HG03175 (cell line): Measurements from ENCODE around the gene STEAP1B.
"Not testable (repeated sequence)": the region's sequence is repeated elsewhere in the genome, so short reads cannot be mapped to it uniquely, and the experiment has no call there.

ENCODE experiments used
- ATAC-seq: cut with Tn5 transposase; IDR thresholded peaks from one replicate; pipeline ENCODE4 v1.9.1; 2021; ENCODE audit warnings: mild to moderate bottlenecking, moderate library complexity; ENCODE audit not compliant: unreplicated experiment

Gene STEAP1B

DNA sequence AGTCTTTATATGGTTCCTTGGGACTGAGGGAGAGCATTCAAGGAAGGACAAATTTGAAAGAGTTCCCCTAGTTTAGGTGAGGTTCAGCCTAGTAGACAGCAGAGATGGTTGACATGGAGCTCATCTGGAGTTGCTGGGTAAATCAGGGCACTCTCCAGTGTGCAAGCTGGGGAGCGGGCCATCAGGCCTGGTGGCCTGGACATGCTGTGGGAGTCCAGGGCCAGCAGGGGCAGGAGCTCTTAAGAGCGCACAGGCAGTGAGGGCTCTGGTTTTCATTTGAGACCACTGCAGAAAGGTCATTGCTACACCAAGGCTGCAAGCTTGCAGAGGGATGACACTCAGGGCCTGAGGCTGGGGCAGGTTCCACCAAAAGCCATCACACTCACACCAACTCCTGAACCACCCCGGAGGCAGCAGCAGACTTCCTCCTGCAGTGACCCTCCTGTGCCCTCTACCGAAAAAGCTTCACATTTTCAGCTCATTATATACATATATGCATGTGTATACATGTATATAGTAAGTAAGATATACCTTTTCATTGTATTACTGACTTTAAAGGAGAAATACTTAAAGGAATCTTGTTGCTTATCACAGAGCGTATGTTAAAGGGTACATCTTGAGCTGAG is 39.5 kb downstream of the STEAP1B start:
- no peak for ATAC-seq

DNA sequence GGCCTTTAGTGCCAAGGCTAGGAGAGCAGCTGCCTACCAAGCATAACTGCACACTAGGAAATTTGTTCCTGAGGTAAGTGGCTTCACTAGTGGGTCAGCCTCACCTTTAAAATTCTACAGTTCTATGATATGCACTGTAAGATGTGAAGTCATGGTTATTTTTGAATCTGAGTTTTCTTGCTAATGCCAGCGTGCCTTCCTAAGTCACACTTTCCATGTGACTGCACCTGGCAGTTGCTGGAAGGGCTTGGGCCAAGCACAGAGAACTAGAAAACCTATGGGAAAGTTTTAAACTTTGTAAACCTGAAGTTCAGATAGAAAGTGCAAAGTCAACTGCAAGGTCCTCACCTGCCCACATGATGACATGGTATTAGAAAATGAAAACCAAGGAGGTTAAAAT is 42.5 kb downstream of the STEAP1B start:
- no peak for ATAC-seq

- ATAC-seq = no peak
These were observed 45.5 kb downstream of the STEAP1B start for GRCh38 chr7:22454446-22454845.

DNA sequence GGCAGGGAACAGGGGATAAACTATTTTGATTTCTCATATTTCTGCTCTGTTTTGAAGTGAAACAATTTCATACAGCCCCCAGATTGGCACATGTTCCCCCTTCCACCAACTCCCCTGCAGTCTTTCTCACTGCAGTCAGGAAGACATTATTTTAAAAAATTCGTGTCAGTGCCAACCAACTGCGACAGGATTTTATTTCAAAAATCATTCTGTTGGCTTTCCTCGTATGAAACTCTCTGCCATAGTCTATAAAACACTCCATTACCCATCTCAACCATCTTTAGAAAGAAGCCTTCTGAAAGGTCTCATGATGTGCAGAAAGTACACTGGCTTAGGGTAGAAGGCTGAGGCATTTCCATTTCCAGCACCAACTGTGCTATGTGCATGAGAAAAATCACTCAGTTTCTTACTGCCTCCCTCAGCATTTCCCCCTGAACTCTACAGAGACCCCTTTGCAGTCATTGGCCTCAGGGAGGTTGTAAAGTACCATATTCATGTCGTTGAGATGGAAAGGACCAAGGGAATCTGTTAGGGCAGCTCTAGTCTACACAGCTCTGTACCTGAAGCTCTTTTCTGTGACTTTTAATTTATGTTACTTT is 46.9 kb downstream of the STEAP1B start:
- ATAC-seq = no peak

GRCh38 chr7:22452142-22452959 is 47.6 kb downstream of the STEAP1B start:
- no peak for ATAC-seq

DNA sequence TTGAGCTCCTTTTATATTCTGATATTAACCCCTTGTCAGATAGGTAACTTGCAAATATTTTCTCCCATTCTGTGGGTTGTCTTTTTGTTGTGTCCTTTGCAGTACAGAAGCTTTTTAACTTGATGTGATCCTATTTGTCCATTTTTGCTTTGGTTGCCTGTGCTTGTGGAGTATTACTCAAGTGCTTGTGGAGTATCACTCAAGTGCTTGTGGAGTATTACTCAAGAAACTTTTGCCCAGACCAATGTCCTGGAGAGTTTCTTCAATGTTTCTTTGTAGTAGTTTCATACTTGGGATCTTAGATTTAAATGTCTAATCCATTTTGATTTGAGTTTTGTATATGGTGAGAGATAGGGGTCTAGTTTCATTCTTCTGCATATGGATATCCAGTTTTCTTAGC is 50.0 kb downstream of the STEAP1B start:
- ATAC-seq = not testable (repeated sequence)

- ATAC-seq = peak; percentile 81
These were observed 52.2 kb downstream of the STEAP1B start for GRCh38 chr7:22447762-22448161.

- ATAC-seq = no peak
These were observed 53.0 kb downstream of the STEAP1B start for GRCh38 chr7:22447008-22447407.

DNA sequence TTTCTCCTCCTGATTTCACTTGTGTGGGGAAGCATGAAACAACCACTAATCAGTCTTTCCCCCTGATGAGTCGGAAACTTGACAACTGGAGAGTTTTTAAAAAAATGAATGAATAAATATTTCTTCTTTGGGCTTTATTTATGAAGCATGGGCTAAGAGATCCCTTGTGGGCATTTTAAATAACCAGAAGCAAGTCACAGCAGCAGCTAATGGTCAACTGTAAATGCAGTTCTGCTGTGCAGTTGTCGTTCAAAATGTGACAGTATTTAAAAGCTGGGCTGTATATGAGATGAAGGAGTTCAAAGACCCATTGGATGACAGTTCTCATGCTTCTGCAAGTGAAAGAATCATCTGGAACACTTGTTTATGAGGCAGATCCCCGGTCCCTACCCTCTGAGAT is 54.1 kb downstream of the STEAP1B start:
- ATAC-seq = no peak

- peak; percentile 20 for ATAC-seq
These were observed 54.7 kb downstream of the STEAP1B start for GRCh38 chr7:22445140-22445743.

DNA sequence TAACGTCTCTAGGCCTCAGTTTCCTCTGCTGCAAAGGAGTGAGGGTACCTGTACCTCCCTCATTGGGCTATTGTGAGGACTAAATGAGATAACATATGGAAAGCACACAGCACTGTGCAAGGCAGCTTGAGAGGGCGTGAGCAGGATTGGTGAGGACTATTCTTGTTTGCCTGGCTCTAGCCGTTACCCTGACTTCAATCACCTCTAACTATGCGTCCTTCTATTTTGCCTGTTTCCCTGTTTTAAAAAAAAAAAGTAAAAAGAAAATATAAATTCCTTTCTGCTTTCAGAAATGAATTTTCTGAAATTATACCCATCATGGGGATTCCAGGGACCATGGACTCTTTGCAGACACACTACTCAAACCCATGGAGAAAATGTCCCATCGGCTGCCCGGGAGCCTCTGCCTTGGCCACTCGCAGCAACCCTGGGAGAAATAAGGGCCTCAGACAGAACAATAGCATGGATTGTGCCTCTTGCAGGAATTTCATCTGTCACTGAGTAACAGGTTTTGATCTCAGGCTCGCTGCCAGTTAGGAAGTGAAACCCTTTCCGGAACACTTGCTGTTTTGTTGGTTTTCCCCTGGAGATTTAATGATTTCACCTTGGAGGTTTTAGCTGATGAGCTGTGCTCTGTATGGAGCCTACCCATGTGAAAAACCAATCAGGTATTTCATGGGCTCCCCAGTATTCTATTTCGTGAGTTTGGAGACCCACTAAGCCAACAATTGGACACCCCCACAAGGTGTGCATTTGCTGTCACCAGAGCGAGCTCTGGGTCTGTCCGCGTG is 55.6 kb downstream of the STEAP1B start:
- ATAC-seq = no peak

GRCh38 chr7:22443370-22444180 is 56.4 kb downstream of the STEAP1B start:
- ATAC-seq = no peak

DNA sequence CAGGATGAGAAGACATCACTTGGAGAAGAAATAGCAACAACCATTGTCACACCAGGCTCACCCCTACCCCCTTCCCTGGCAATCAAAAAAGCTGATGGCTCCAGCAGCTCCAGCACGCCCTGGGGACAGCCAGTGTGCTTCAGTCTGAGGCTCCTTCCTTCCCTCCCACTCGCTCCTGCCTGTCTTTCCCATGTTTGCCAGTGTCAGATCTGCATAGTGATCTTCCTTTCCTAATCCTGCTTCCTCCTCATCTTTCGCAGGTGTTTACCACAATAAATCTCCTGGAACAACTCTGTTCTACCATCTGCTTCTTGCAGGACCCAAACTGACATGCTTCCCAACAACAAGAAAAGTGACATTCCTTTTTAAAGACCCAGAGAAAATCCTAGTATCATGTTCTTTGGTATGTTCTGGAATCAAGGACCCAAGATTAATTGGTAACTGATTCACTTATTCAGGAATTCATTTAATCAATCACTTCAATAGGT is 57.1 kb downstream of the STEAP1B start:
- ATAC-seq = no peak

- no peak for ATAC-seq
These were observed 57.7 kb downstream of the STEAP1B start for GRCh38 chr7:22442187-22442881.

GRCh38 chr7:22441157-22441556 is 58.8 kb downstream of the STEAP1B start:
- no peak for ATAC-seq

GRCh38 chr7:22438994-22439393 is 61.0 kb downstream of the STEAP1B start:
- ATAC-seq = peak; percentile 59

DNA sequence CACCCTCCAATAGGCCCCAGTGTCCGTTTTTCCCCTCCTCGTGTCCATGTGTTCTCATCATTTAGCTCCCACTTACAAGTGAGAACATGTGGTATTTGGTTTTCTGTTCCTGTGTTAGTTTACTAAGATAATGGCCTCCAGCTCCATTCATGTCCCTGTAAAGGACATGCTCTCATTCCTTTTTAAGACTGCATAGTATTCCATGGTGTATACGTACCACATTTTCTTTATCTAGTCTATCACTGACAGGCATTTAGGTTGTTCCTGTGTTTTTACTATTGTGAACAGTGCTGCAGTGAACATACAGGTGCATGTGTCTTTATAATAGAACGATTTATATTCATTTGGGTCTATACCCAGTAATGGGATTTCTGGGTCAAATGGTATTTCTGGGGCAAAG is 63.4 kb downstream of the STEAP1B start:
- not testable (repeated sequence) for ATAC-seq

GRCh38 chr7:22435720-22436119 is 64.3 kb downstream of the STEAP1B start:
- peak; percentile 14 for ATAC-seq

DNA sequence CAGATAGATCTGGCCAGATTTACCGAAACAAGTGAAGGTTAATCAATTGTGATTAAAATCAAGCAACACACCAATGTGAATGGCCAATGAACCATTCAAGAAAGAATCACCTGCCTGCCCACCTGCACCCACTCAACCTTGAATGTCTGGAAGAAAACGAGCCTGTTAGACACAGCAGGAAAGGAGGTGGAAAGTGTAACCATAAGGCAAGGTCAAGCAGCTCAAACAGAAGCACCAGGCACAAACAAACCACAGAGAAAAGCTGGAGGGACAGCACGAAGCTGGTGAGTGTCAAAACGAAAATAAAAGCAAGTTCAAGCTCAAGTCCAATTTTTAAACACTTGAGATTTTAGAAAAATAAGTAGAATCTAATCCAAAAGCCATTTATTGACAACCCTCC is 64.9 kb downstream of the STEAP1B start:
- peak; percentile 80 for ATAC-seq
